ENCODE measurements around the gene FDX1.

- TF ChIP-seq CTCF (conservative IDR thresholded peaks at IDR 0.05) (no peak), EZH2 (IDR thresholded peaks at IDR 0.05; ENCODE audit: low read depth) (no peak)
Observed at GRCh38 chr11:110450246-110450645, 20.5 kb downstream of the FDX1 start.

Data from PC-9 (cell line).